HG02642 (cell line): Measurements from ENCODE around the gene BBS10.
"Not testable (repeated sequence)": the region's sequence is repeated elsewhere in the genome, so short reads cannot be mapped to it uniquely, and the experiment has no call there.

Source experiments
- ATAC-seq: cut with Tn5 transposase; IDR thresholded peaks from one replicate; pipeline ENCODE4 v1.9.1; 2021; ENCODE audit warnings: mild to moderate bottlenecking; ENCODE audit not compliant: unreplicated experiment, poor library complexity

Gene BBS10

DNA sequence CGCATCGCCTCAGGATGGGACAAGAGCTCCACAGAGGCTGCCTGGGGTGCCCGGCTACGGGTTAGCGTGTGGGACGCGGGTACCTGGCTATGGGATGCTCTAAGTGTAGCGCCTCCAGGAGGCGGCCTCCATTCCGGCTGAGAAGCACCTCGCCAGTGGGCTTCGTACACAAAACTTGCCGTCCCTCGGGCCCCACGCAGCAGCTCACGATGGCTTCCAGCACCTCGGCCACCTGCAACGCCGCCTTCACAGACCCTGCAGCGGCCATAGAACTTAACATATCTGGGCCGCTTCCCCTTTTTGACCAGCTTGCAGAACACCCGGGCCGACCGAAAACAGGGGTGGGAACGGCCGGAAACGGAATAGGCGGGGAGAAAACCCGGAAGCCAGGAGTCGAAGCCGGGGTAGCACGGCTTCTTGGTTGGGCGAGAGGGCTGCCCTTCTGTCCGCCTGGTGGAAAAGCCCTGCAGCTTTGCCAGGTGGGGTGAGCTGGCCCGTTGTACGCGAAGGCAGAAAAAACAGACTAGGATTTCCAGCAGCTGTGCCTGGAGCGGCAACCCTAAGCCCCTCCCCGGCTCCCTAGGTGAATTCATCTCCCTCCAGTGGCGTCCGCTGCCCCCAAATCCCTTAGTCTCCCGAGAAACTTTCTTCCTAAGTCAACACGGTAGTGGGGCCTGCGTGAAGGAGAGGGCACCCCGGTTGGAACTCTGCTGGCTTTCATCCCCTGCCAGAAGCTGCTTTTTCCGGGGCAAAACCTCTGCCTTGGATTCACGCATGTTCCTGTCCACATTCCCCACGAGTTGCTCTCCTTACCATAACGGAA is at the start of gene BBS10:
Gene BBS10 (minus strand): TSS at position 337 of the 823 bp plus-strand sequence. CDS start 57 bp downstream, at position 280.
- peak; percentile 99 for ATAC-seq

DNA sequence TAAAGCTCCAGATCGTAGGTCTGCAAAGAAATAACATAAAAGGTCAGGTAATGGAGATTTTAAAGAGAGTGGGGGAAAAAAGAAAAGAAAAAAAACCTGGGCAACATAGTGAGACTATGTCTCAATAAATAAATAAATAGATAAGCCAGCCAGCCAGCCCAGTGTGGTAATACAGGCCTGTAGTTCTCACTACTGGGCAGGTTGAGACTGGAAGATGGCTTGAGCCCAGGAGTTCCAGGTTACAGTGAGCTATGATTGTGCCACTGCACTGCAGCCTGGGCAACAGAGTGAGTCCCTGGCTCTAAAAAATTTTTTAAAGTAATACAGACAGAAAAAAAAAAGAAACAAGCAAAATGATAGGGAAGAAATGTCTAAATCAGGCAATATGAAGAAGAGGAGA is 43.2 kb upstream of the BBS10 start:
- no peak for ATAC-seq

- no peak for ATAC-seq
Observed at GRCh38 chr12:76387614-76388013, 39.4 kb upstream of the BBS10 start.

- no peak for ATAC-seq
Observed at GRCh38 chr12:76384560-76384959, 36.3 kb upstream of the BBS10 start.

DNA sequence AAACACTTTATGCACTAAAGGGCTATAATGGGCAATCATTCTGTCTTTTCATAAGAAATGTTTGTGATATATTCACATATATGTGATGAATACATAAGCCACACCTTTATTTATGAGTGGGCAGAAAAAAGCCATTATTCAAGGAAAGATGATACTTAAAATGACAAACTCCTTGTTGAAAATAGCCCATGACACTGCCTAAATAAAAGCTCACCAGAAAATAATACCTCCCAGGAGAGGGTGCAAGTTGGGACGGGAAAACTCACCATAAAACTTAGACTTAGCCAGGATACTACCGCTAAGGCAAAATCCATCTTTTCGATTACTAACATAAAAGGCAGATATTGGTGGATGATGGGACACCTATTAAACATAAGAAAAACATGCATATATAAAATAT is 35.8 kb upstream of the BBS10 start:
- ATAC-seq: no peak

DNA sequence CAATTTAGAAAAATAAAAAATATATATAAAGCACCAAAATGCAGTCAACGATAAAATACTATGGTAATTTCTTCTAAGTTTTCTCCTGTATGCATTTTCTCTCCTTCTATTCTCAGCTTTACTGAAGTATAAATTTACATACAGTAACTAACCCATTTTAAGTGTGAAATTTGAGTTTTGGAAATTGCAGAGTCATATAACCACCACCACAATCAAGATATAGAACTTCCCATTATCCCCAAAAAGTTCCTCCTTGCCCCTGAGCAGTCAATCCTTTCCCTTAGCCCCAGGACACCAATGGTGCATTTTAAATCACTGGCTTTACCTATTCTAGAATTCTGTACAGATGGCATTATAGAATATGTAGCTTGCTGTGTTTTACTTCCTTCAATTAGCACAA is 31.0 kb upstream of the BBS10 start:
- no peak for ATAC-seq

DNA sequence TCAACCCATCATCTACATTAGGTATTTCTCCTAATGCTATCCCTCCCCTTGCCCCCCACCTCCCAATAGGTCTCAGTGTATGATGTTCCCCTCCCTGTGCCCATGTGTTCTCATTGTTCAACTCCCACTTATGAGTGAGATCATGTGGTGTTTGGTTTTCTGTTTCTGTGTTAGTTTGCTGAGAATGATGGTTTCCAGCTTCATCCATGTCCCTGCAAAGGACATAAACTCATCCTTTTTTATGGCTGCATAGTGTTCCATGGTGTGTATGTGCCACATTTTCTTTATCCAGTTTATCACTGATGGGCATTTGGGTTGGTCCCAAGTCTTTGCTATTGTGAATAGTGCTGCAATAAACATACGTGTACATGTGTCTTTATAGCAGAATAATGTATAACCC is 28.7 kb upstream of the BBS10 start:
- ATAC-seq: not testable (repeated sequence)

- ATAC-seq: no peak
Observed at GRCh38 chr12:76375939-76376338, 27.7 kb upstream of the BBS10 start.

- ATAC-seq: no peak
Observed at GRCh38 chr12:76375470-76375869, 27.3 kb upstream of the BBS10 start.

GRCh38 chr12:76374386-76375020 is 26.3 kb upstream of the BBS10 start:
- ATAC-seq: no peak

DNA sequence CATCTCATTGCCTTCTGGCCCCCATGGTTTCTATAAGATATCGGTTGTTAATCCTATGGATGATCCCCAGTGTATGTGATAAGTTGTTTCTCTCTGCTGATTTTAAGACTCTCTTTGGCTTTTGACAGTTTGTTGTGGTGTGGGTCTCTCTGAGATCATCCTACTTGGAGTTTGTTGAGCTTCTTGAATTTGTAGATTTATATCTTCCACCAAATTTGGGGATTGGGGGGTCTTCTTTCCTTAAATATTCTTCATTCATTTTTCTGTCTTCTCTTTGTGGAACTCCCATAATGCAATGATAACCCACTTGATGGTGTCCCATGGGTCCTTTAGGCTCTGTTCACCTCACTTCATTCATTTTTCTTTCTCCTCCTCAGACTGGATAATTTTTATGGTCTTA is 20.0 kb upstream of the BBS10 start:
- ATAC-seq: no peak

- ATAC-seq: no peak
Observed at GRCh38 chr12:76366163-76366562, 17.9 kb upstream of the BBS10 start.

GRCh38 chr12:76364131-76364530 is 15.9 kb upstream of the BBS10 start:
- not testable (repeated sequence) for ATAC-seq

DNA sequence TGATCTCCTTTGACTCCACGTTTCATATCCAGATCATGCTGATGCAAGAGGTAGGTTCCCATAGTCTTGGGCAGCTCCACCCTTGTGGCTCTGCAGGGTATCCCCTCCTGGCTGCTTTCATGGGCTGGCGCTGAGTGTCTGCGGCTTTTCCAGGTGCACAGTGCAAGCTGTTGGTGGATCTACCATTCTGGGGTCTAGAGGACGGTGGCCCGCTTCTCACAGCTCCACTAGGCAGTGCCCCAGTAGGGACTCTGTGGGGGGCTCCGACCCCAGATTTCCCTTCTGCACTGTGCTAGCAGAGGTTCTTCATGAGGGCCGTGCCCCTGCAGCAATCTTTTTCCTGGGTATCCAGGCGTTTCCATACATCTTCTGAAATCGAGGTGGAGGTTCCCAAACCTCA is 12.1 kb upstream of the BBS10 start:
- ATAC-seq: no peak

GRCh38 chr12:76356071-76356470 is 7.9 kb upstream of the BBS10 start:
- ATAC-seq: no peak

DNA sequence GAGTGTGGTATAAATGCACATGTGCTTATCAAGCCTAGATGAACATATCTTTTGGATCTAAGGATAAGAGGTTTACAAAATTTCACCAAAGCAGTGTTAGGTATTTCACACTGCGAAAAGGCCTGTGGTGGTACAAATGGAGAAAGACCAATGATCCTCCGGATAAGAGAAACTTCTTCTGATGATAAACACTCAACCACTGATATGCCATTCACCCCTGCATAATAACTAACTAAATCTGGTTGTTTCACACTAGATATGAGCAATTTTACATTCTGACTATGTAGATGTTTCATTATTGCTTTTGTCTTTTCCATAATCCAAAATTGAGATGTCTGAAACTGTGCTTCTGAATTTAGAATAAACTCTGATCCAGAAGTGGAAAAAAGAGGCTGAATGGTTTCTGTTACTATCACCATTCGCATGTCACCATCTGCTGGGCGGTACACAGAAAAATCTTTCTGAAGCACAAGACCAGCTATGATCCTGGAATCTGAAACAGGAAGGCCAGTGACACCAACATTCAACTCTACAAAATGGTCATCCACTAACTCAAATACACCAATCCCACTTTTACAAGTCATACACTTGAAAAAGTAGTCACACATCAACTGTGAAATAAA is 1.3 kb downstream of the BBS10 start:
- ATAC-seq: no peak

DNA sequence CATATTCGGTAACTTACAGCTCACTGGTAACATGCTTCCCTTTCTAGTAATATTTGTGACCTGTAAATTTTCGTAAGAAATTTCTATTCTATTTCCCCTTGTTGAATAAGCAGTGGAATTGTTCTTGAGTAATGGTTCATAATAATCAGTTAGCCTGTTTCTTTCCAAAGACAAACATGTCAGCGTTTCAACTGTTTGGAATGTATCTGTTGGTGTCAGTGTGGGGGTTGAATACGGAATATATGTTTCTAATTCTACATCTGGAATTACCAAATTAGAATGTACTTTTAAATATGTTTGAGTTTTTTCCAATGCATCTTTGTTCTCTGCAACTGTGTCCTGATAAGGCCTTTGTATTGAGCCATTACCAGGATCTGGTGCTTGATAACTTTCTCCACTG is 2.0 kb downstream of the BBS10 start:
- ATAC-seq: no peak

DNA sequence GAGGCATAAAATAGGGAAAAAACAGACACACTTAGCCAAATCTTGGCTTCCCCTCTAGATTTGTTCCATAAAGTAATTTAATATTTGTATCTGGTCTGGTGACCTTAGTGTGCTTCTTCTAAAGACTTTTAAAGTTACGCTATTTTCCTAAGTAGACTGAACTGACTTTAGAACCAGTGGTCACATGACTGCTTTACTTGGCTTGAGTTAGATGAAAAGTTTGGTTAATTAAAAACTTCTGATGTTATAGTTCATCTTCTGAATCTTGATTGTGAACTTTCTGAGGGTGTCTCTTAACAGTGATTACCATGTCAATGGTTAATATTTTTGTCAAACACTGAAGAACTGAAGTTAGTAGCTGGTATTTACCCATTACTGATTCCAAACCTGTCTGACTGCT is 2.6 kb downstream of the BBS10 start:
- no peak for ATAC-seq

- ATAC-seq: no peak
Observed at GRCh38 chr12:76341436-76342030, 6.7 kb downstream of the BBS10 start.

GRCh38 chr12:76340680-76341435 is 7.4 kb downstream of the BBS10 start:
- no peak for ATAC-seq
